Right atrium auricular region (tissue), 2 donors: ENCODE results near the gene TACC3. TPM values are rescaled to one million over a fixed set of nuclear protein-coding genes. Genes with fewer than 3 reads are reported as not detected.

ENCODE experiments used
- DNase-seq: peaks from one replicate; pipeline ENCODE4 v3.0.0-alpha.2; 2019; ENCODE audit warnings: low spot score
- H3K27ac ChIP-seq, 2 donors: fragments of 200-600 bp; sonication (generic); 1 replicate in 1 of 2; 2 replicates in 1 of 2; pipeline ENCODE4 v1.5.1; 2016 to 2019
- H3K27me3 ChIP-seq, 2 donors: fragments of 200-600 bp; sonication (generic); one replicate each; pipeline versions ENCODE4 v1.5.1 to v1.6.0; 2017 to 2019
- H3K36me3 ChIP-seq: fragments of 200-600 bp; sonication (generic); one replicate; pipeline ENCODE4 v1.5.1; 2016
- H3K4me1 ChIP-seq, 2 donors: fragments of 200-600 bp; sonication (generic); one replicate each; pipeline versions ENCODE4 v1.5.1 to v1.6.0; 2017 to 2019
- H3K4me3 ChIP-seq, 2 donors: fragments of 200-600 bp; sonication (generic); 1 replicate in 1 of 2; 2 replicates in 1 of 2; pipeline ENCODE4 v1.5.1; 2017 to 2019; ENCODE audit warnings: mild to moderate bottlenecking in 1 of 2, moderate library complexity in 1 of 2
- H3K9me3 ChIP-seq, 2 donors: fragments of 200-600 bp; sonication (generic); one replicate each; pipeline ENCODE4 v1.5.1; 2019
- total RNA-seq, 2 donors: library from RNA; depleted of rRNA; stranded (reverse); fragments of >200 nt; gene quantifications; one replicate each; pipeline ENCODE4 v1.1.0, GENCODE V29; 2016
- TF ChIP-seq, protein P1 (sequence below), 2 donors: fragments of 200-600 bp; sonication (generic); IDR thresholded peaks; one replicate each; pipeline ENCODE4 v1.5.1; 2019; ENCODE audit warnings: antibody characterized with exemption in 2 of 2

Gene TACC3
- total RNA-seq, 2 donors from 2014 or later, result 3.7 to 5.3 TPM

DNA sequence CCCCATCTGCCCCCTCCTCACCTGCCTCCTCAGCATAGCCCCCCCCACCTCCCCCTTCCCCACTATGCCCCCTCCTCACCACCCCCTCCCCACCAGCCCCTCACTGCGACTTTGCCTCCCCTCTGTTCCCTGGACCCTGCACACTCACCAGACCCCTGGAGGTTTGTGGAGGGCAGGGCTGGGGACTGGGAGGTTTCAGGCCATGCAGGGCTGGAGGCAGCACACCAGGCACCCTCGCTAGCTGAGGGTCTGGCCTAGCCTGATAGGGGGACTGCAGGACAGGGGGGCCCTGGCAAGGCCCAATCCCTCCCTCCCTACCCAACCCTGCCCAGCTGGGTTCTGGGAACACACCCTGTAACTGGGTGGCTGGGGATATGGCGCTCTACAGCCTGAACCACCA, 28.0 kb downstream of the TACC3 start:
- H3K4me1 ChIP-seq, result peaks cover 0 to 21% of the 10 kb centered on the region in 2 donors
- H3K27ac ChIP-seq, result no peak overlapping the region
- H3K36me3 ChIP-seq, result no peaks in the 10 kb centered on the region
- TF ChIP-seq, protein P1, sequence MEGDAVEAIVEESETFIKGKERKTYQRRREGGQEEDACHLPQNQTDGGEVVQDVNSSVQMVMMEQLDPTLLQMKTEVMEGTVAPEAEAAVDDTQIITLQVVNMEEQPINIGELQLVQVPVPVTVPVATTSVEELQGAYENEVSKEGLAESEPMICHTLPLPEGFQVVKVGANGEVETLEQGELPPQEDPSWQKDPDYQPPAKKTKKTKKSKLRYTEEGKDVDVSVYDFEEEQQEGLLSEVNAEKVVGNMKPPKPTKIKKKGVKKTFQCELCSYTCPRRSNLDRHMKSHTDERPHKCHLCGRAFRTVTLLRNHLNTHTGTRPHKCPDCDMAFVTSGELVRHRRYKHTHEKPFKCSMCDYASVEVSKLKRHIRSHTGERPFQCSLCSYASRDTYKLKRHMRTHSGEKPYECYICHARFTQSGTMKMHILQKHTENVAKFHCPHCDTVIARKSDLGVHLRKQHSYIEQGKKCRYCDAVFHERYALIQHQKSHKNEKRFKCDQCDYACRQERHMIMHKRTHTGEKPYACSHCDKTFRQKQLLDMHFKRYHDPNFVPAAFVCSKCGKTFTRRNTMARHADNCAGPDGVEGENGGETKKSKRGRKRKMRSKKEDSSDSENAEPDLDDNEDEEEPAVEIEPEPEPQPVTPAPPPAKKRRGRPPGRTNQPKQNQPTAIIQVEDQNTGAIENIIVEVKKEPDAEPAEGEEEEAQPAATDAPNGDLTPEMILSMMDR (IDR thresholded peaks at IDR 0.05), result no peak
- H3K27me3 ChIP-seq, result no peaks in the 10 kb centered on the region
- H3K9me3 ChIP-seq, result no peaks in the 10 kb centered on the region
- no peak overlapping the region for H3K4me3 ChIP-seq
- no peak for DNase-seq

DNA sequence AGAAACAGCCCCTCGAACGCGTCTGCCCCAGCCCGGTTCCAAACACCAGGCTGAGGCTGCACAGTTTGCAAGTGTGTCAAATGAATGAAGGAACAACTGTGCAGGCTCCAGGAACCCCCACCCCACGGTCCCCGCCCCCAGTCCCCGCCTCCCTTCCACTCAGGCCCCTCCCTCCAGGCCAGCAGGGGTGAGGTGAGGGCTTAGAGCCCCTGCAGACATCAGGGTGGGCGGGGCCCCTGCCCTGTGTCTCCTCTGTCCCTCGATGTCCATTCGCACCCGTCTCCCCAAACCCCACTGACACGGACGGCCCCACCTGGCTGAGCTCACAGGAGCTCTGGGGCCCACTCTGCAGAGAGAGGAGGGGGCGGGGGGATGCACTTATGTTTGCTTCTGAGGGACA, 28.5 kb downstream of the TACC3 start:
- H3K27ac ChIP-seq, result no peak overlapping the region
- H3K4me1 ChIP-seq, result peaks cover 0 to 21% of the 10 kb centered on the region in 2 donors
- no peaks in the 10 kb centered on the region for H3K36me3 ChIP-seq
- no peak for DNase-seq
- H3K27me3 ChIP-seq, result no peaks in the 10 kb centered on the region
- TF ChIP-seq, protein P1 (IDR thresholded peaks at IDR 0.05), result no peak
- no peak overlapping the region for H3K4me3 ChIP-seq
- no peaks in the 10 kb centered on the region for H3K9me3 ChIP-seq

DNA sequence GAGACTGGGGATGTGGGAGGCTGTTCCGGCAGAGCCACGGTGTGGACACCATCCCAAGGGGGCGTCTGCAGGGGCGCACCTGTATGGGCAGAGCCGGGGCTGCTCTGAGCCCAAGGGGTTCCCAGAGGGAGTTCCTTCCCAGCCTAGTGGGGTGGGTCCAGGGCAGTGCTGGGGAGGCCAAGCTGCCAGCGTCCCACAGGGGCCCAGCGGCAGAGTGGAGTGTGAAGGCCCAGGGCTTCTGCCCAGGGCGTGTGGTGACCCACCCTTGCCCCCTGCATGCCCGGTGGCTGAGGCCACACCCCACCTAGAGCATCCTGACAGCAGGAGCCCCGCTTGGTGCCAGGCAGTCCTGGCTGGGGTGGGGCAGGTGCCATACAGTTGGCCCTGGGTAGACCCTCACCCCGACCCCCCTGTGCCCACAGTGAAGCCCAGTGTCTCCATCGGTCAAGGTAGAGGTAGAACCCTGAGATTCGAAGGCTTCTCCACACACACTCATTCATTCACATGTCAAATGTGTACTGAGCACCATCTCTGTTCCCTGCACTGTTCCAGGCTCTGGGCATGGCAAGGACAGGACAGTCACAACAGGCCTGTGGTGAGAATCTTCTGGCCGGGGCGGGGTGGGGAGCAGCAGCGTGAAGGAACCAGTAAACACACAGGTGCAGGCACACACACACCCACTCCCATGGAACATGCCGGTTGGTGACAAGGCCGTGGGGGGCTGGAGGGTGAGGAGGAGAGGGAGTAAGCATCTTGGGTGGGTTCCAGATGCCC, 29.2 kb downstream of the TACC3 start:
- Histone ChIP-seq H3K4me1 (peaks cover 0 to 21% of the 10 kb centered on the region in 2 donors), H3K4me3 (no peak overlapping the region), H3K36me3 (no peaks in the 10 kb centered on the region), H3K9me3 (no peaks in the 10 kb centered on the region), H3K27me3 (no peaks in the 10 kb centered on the region), H3K27ac (no peak overlapping the region)
- no peak for DNase-seq
- TF ChIP-seq, protein P1 (IDR thresholded peaks at IDR 0.05), result no peak

DNA sequence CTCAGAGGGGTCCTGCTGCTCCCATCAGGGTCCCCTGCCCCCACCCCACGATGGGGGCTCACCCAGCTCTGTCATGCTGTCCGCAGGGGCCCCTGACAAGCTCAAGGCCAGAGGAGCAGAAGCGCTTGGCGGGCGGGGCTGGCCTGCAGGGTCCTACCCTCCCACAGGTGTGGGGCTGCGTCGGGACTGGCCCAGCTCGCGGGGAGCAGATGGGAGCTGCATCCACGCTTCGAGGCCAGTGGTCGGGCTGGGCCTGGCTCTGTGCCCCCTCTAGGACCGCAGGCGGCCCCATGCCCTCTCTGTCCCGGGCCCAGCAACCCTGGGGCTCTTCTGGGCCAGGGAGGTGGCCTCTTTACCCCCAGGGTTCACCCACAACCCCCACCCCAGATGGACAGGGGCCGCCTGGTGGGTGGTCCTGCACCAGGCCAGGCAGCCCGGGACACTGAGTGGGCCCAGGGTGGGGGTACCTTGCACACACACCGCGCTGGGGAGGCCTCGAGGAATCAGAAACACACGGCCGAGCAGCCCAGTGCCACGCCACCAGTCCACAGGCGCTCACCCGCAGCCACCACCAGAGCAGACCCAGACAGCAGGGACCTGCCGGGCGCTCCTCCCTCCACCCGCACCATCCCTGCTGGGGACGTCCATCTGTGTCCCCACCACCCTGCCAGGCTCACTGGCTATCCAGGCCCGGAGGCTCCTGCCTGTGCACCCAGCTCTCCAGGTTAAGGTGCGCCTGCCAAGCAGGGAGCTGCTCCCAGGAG, 30.0 kb downstream of the TACC3 start:
- Histone ChIP-seq H3K27me3 (no peaks in the 10 kb centered on the region), H3K27ac (no peak overlapping the region), H3K9me3 (no peaks in the 10 kb centered on the region), H3K4me1 (peaks cover 0 to 21% of the 10 kb centered on the region in 2 donors), H3K36me3 (no peaks in the 10 kb centered on the region), H3K4me3 (no peak overlapping the region)
- no peak for DNase-seq
- TF ChIP-seq, protein P1 (IDR thresholded peaks at IDR 0.05), result no peak

DNA sequence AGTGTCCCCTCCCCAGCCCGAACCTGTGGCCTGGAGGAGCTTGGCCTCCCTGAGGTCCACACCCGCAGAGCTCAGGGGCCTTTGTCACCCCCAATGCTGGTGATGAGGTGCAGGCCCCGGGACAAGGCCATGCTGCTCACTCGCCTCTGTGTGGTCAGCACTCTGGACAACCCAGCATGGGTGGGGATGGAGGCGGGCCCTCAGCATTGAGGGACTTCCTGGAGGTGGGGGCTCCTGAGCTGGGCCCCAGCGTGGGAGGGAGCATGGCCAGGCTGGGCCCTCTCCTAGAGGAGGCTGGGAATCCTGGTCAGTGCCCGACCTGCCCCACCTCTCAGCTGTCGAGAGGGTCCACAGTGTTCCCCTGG, 30.6 kb downstream of the TACC3 start:
- Histone ChIP-seq H3K27me3 (no peaks in the 10 kb centered on the region), H3K4me1 (peaks cover 0 to 21% of the 10 kb centered on the region in 2 donors)

More for the DNA sequence above, 30.6 kb downstream of the TACC3 start:
- no peak overlapping the region for H3K4me3 ChIP-seq
- TF ChIP-seq, protein P1 (IDR thresholded peaks at IDR 0.05), result no peak
- no peak overlapping the region for H3K27ac ChIP-seq
- no peak for DNase-seq
- no peaks in the 10 kb centered on the region for H3K36me3 ChIP-seq
- H3K9me3 ChIP-seq, result no peaks in the 10 kb centered on the region
